GM20000 (cell line): ENCODE results near the gene CDH23.

Source experiments
- DNase-seq: peaks from one replicate; pipeline ENCODE4 v3.0.0; 2012; ENCODE audit warnings: low spot score
- TF ChIP-seq, protein P1 (sequence below): IDR thresholded peaks from 2 replicates; pipeline ENCODE4 v1.5.1; 2012; ENCODE audit warnings: mild to moderate bottlenecking, control low read depth; ENCODE audit errors: extremely low read depth, missing control alignments

Gene CDH23

DNA sequence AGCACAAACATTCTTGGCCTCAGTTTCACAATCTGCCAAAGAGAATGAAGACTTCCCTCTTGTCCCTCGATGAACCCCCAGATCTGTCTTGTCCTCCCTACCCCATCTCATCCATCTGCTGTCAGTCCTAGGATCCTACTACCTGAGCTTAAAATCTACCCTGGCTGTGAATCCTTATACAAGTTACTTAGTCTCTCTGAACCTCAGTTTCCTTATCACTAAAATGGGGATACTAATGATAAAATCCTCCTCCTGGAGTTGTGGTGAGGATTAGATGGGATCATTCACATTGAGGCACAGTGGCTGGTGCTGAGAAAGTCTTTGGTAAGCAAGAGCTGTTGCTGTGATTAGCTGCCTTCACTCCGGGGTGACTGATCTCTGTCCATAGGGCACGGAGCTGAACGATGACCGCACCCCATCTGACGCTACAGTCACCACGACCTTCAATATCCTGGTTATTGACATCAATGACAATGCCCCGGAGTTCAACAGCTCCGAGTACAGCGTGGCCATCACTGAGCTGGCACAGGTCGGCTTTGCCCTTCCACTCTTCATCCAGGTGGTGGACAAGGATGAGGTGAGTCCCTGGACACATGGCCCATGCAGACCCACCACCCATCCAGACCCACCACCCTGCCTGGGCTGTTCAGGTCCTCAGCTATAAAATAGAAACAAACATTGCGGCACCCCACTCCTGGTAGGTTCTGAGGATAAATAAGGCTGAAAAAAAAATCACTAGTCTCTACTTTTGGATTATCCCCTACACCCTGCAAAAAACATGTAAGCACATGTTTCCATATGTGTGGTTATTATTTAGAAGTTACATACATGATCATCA lies 220.3 kb downstream of the CDH23 start:
- TF ChIP-seq, protein P1, sequence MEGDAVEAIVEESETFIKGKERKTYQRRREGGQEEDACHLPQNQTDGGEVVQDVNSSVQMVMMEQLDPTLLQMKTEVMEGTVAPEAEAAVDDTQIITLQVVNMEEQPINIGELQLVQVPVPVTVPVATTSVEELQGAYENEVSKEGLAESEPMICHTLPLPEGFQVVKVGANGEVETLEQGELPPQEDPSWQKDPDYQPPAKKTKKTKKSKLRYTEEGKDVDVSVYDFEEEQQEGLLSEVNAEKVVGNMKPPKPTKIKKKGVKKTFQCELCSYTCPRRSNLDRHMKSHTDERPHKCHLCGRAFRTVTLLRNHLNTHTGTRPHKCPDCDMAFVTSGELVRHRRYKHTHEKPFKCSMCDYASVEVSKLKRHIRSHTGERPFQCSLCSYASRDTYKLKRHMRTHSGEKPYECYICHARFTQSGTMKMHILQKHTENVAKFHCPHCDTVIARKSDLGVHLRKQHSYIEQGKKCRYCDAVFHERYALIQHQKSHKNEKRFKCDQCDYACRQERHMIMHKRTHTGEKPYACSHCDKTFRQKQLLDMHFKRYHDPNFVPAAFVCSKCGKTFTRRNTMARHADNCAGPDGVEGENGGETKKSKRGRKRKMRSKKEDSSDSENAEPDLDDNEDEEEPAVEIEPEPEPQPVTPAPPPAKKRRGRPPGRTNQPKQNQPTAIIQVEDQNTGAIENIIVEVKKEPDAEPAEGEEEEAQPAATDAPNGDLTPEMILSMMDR, result no peak
- no peak for DNase-seq

DNA sequence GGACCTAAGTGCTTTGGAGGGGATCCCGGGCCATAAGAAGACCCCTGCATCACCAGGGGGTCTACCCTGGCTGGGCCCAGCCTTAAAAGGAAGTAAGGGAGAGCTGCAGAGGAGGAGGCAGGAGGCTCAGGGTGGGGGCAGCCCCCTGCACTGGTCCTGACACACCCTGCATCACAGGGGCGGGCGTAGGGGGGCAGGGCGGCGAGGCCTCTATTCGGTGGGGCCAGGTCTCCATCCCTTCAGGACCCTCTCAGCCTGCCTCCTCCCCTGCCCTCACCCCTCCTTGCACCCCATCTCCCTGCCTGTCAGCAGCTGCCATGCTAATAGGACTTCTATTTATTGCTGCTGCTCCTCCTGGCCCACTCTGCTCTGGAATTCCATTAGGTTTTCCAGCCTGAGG lies 221.5 kb downstream of the CDH23 start:
- TF ChIP-seq, protein P1, result no peak
- no peak for DNase-seq

DNA sequence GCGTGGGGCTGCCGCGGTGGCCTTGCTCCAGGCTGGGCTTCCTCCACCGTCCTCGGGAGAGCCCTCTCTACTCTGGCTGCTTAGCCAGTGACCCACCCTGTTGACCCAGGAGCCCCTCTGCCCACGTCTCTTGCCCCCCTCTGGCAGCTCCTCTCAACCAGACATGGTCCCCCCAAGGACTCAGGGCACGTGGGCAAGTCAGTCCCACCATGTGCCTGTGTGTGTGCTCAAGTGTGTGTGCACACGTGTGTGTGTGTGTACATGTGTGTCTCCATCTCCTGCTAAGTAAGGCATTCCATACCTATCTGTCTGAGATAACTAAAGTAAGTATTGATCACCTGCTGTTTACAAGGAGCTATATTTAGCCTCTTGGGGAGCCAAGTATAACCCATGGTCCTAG lies 221.9 kb downstream of the CDH23 start:
- DNase-seq, result no peak
- TF ChIP-seq, protein P1, result no peak

DNA sequence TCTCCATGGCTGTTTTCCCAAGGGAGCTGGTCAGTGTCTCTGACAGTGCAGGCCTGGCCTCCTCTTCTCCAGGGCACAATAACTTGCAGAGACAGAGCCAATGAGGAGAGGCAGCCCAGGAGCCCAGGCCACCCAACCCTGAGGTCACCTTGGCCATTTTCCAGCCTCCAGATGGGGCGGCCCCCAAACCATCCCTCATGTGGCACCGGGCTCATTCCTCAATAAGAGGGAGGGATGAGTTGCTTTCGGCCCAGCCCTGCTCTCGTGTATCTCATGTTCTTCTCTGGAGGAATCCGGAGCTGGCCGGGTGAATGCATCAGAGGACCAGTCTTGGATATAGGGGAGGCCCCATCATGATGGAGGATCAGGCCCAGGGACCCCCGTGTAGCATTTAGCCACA lies 223.9 kb downstream of the CDH23 start:
- no peak for DNase-seq
- TF ChIP-seq, protein P1, result no peak

DNA sequence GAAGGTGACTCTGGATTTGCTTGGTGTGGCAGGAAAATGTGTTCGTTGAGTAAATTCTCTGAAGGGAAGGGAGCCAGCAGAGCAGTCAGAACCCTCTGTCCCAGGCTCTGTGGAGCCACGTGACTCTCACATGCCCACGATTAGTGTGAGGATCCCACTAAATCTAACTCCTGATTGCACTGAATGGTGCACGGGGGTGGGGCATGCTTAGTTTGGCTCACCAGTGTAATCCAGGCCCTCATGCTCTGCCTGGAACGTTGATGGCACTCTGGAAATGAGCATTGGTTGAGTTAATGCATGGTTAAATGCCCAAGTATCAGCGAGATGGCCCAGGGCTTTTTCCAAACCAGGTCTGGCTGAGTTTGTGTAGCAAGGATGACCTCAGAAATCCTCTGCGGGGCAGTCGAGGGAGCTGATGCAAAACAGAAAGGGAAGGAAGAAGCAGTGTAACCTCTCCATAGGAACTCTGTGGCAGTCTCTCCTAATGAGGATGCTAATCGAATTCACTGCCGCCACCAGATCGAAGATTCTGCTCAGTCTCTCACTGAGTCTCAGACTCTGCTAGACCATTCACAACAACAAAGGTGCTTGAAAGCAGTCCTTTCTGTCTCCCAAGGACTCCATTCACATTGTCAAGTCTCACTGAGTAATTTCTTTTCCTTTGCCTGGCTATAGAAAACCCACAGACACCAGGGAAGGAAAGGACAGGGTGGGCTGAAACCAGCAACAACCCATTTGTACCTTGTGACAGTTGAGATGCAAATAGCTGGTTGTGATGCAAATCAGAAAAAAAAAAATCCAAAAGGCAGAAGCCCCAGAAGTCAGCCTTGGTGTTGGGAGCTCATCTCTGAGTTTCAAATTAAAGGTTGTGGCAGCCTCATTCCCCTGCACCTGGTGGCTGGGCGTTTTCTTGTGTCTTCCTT lies 224.8 kb downstream of the CDH23 start:
- TF ChIP-seq, protein P1, result no peak
- DNase-seq, result no peak

DNA sequence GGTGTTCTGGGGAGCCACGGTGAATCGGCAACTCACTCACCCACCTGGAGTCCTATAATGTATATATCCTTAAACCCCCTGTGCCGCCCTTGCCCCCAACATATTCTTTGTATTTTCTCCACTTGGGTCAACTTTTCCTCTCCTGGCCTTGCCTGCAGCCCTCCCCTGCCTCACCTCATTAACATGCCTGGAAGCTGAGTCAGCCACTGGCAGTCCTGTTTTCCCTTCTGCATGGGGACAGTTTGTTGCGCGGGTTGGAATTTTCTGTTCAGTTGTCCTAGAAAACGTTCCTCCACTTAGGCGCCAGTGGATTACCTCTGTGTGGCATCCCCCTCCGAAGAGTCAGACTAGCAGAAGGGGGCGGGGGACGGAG lies 225.4 kb downstream of the CDH23 start:
- TF ChIP-seq, protein P1, result no peak
- DNase-seq, result no peak

DNA sequence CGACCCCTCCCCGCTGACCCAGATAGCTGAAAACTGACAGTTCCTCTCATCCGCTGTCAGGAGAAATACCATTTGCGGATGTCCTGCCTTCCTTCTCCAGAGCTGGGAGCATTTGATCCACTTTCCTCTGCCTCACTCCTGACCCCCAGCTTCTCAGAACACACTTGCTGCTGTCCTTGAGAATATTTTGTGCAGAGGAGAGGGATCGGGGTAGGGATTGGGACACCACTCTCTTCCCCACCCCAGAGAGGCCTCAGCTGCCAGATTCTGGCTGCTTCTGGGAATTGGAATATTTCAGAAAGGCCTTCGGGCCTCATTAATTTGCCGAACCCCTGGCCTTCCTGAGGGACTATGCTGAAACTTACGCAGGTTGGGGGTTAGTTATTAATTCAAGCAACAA lies 225.9 kb downstream of the CDH23 start:
- DNase-seq, result no peak
- TF ChIP-seq, protein P1, result no peak
